Thyroid gland (tissue), 4 donors: ENCODE measurements around the gene TNPO3.

Source experiments
- CTCF ChIP-seq, 6 experiments: fragments of 200-600 bp in 3 of 6; fragments of 450-650 bp in 3 of 6; sonication (generic) in 3 of 6; IDR thresholded peaks; one replicate each; pipeline ENCODE4 v1.5.1; 2016 to 2019; ENCODE audit warnings: antibody characterized with exemption in 6 of 6, mild to moderate bottlenecking in 2 of 6, inconsistent platforms in 1 of 6, moderate library complexity in 1 of 6
- POLR2A ChIP-seq, 2 donors: fragments of 450-650 bp; IDR thresholded peaks; one replicate each; pipeline ENCODE4 v1.6.1; 2017; ENCODE audit warnings: antibody characterized with exemption in 2 of 2, mild to moderate bottlenecking in 2 of 2, moderate library complexity in 1 of 2

GRCh38 chr7:128933180-128933891 lies 121.6 kb downstream of the TNPO3 start:
- TF ChIP-seq CTCF (IDR thresholded peaks at IDR 0.05) (no peak), POLR2A (IDR thresholded peaks at IDR 0.05) (no peak)
